Natural killer cell (primary cell): ENCODE results near the gene COX6B2. TPM values are rescaled to one million over a fixed set of nuclear protein-coding genes. Genes with fewer than 3 reads are reported as not detected.

Experiments
- ATAC-seq, 3 donors: fragments of 150-1000 bp in 2 of 3; fragments of 200-7000 bp in 1 of 3; cut with Tn5 transposase; 1 replicate in 1 of 3; 2 replicates in 2 of 3; pipeline ENCODE4 v1.10.0; 2021; ENCODE audit warnings: mild to moderate bottlenecking in 2 of 3, moderate library complexity in 2 of 3
- DNase-seq, 2 donors: peaks; one replicate each; pipeline versions ENCODE4 v3.0.0 to v3.0.0-alpha.2; 2013 to 2021; ENCODE audit warnings: mixed read lengths in 1 of 2
- H3K27ac ChIP-seq: one replicate; pipeline ENCODE4 v1.5.1; 2013; ENCODE audit warnings: mild to moderate bottlenecking, low read length
- H3K27me3 ChIP-seq: one replicate; pipeline ENCODE4 v1.6.1; 2013; ENCODE audit warnings: low read length; ENCODE audit not compliant: control insufficient read depth, insufficient read depth
- H3K36me3 ChIP-seq: one replicate; pipeline ENCODE4 v1.6.1; 2013; ENCODE audit warnings: low read length; ENCODE audit not compliant: control insufficient read depth, insufficient read depth
- H3K4me1 ChIP-seq: one replicate; pipeline ENCODE4 v1.6.1; 2013; ENCODE audit warnings: low read length; ENCODE audit not compliant: control insufficient read depth, insufficient read depth
- H3K4me3 ChIP-seq: one replicate; pipeline ENCODE4 v1.5.1; 2013; ENCODE audit warnings: low read length
- H3K9me3 ChIP-seq: one replicate; pipeline ENCODE4 v1.6.1; 2013; ENCODE audit warnings: low read length; ENCODE audit not compliant: control insufficient read depth, insufficient read depth
- H3K27ac Mint-ChIP-seq, 2 donors: one replicate each; pipeline ENCODE4 v1.8.0; 2022; ENCODE audit warnings: mild to moderate bottlenecking in 2 of 2, mixed read lengths in 2 of 2, moderate library complexity in 1 of 2
- H3K27me3 Mint-ChIP-seq, 2 donors: one replicate each; pipeline ENCODE4 v1.8.0; 2022; ENCODE audit warnings: low read depth in 2 of 2, mixed read lengths in 2 of 2
- H3K36me3 Mint-ChIP-seq: one replicate; pipeline ENCODE4 v1.8.0; 2022; ENCODE audit warnings: mixed read lengths
- H3K4me1 Mint-ChIP-seq, 2 donors: one replicate each; pipeline ENCODE4 v1.8.0; 2022; ENCODE audit warnings: mixed read lengths in 2 of 2
- H3K4me3 Mint-ChIP-seq: one replicate; pipeline ENCODE4 v1.8.0; 2022; ENCODE audit warnings: mild to moderate bottlenecking, moderate library complexity, mixed read lengths
- H3K9me3 Mint-ChIP-seq, 2 donors: one replicate each; pipeline ENCODE4 v1.8.0; 2022; ENCODE audit warnings: mixed read lengths in 2 of 2
- WGBS: methylation state at CpG from one replicate; pipeline ENCODE4 v1.1.7; 2013; ENCODE audit warnings: missing lambda C conversion rate; ENCODE audit not compliant: insufficient coverage; 5-methylcytosine and 5-hydroxymethylcytosine counted together
- intact Hi-C: fragments of 100-400 bp; cut with micrococcal nuclease; formaldehyde crosslinking; loops from one replicate; pipeline ENCODE4 v1.14.2; 2022
- total RNA-seq, 4 donors: library from RNA; stranded (reverse); fragments of 120-200 nt in 1 of 4; gene quantifications; one replicate each; pipeline versions ENCODE4 v1.2.3 to v1.2.4, GENCODE V29; 2013 to 2022
- TF ChIP-seq, protein P1 (sequence below): fragments of 200-600 bp; IDR thresholded peaks from one replicate; pipeline ENCODE4 v1.8.0; 2022; ENCODE audit warnings: antibody characterized with exemption

The COX6B2 gene
- total RNA-seq, 3 donors from 2014 or later (not counting 1 experiment from before 2014, with no cell fraction given), result 0.26 to 6.5 TPM; not detected in 1

DNA sequence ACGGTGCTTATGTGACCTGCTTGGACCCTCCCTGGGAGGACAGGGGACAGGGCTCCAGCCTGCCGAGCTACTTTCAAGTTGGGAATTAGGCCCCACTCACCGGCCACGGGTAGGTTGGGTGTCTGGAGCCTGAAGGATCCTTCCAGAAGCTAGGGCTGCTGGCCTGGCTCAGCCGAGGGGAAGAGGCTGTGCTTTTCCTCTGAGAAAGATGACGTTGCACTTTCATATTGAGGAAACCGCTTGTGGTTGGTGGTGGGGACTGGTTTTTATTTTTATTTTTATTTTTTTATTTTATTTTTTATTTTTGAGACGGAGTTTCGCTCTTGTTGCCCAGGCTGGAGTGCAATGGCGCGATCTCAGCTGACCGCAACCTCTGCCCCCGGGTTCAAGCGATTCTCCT lies 29.3 kb downstream of the COX6B2 start, which contains the start of gene TMEM150B:
Gene TMEM150B, minus strand, starts transcription at position 170 of the 400 bp plus-strand sequence. CDS start 4,305 bp downstream, outside the sequence.
- H3K4me1 ChIP-seq, result no peaks in the 10 kb centered on the region
- H3K36me3 ChIP-seq, result no peaks in the 10 kb centered on the region
- H3K4me3 ChIP-seq, result no peak within 1 kb of the TSS
- H3K27ac Mint-ChIP-seq, result no peak within 1 kb of the TSS
- H3K27ac ChIP-seq, result no peak within 1 kb of the TSS
- H3K27me3 Mint-ChIP-seq, result peaks cover 8 to 31% of the 10 kb centered on the region in 2 donors
- intact Hi-C loops, result no loop called here
- no peaks in the 10 kb centered on the region for H3K27me3 ChIP-seq
- H3K9me3 ChIP-seq, result no peaks in the 10 kb centered on the region
- H3K9me3 Mint-ChIP-seq, result no peaks in the 10 kb centered on the region
- H3K4me3 Mint-ChIP-seq, result no peak within 1 kb of the TSS
- TF ChIP-seq, protein P1, sequence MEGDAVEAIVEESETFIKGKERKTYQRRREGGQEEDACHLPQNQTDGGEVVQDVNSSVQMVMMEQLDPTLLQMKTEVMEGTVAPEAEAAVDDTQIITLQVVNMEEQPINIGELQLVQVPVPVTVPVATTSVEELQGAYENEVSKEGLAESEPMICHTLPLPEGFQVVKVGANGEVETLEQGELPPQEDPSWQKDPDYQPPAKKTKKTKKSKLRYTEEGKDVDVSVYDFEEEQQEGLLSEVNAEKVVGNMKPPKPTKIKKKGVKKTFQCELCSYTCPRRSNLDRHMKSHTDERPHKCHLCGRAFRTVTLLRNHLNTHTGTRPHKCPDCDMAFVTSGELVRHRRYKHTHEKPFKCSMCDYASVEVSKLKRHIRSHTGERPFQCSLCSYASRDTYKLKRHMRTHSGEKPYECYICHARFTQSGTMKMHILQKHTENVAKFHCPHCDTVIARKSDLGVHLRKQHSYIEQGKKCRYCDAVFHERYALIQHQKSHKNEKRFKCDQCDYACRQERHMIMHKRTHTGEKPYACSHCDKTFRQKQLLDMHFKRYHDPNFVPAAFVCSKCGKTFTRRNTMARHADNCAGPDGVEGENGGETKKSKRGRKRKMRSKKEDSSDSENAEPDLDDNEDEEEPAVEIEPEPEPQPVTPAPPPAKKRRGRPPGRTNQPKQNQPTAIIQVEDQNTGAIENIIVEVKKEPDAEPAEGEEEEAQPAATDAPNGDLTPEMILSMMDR, result no peak
- no peaks in the 10 kb centered on the region for H3K36me3 Mint-ChIP-seq
- 37% methylated on average over 13 of the region's 14 CpGs for WGBS
- H3K4me1 Mint-ChIP-seq, result no peaks in the 10 kb centered on the region
- DNase-seq (no peak), ATAC-seq (no peak)

DNA sequence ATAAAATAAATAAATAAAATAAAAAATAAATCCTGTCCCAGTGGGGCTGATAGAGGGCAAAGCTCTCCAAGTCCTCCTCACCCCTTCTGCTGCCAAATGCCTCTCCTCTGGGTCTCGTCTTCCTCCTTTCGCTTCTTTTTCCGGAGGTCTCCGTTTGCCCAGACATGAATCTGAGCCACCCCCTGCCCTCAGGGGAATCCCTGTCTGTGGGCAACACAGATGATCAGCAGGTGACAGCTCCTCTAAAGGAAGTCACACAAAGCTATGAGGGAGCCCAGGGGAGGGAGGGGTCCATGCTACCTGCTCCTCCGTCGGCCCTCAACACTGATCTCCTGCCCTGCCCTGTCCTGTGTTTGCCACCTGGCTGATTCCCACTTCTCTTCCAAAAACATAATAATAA lies 29.9 kb downstream of the COX6B2 start:
- 79% methylated on average over 6 of the region's 6 CpGs for whole genome bisulfite sequencing
- Mint-ChIP-seq H3K27ac (no peak overlapping the region), H3K9me3 (no peaks in the 10 kb centered on the region), H3K36me3 (no peaks in the 10 kb centered on the region), H3K27me3 (peaks cover 8 to 31% of the 10 kb centered on the region in 2 donors), H3K4me3 (no peak overlapping the region), H3K4me1 (no peaks in the 10 kb centered on the region)
- Histone ChIP-seq H3K4me1 (no peaks in the 10 kb centered on the region), H3K27me3 (no peaks in the 10 kb centered on the region), H3K36me3 (no peaks in the 10 kb centered on the region), H3K4me3 (no peak overlapping the region), H3K27ac (no peak overlapping the region), H3K9me3 (no peaks in the 10 kb centered on the region)
- no peak for DNase-seq
- intact Hi-C loops, result no loop called here
- TF ChIP-seq, protein P1, result no peak
- ATAC-seq, result no peak

DNA sequence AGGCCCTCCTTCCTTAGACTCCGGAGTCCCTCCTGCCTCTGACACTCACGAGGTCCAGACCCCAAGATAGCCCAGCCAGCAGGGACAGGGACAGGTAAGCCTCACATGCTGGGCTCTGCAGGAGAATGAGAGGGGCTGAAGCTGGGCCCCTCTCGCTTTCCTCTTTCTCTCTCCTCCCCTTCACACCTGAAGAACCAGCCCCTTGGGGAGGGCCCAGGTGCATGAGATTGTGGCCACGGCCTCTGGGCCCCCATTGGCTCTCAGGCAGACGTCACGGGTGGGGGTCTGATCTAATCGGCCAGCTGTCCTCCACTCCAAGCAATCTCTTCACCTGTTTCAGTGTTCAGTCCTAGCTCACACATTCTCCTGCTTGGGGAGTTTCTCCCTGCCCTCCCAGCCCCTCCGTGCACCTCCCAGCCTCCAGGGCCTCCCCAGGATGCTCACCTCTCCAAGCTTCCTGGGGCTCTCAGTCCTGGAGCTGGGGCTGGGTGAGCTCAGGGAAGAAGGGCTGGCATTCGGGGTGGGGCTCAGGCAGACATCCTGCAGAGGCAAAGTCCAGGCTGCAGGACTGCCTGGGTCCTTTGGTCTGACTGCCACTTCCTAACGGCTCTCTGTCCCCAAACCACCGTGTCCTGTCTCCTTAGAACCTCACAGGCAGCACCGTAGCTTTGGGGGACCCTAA lies 32.2 kb downstream of the COX6B2 start:
- no peak overlapping the region for H3K27ac Mint-ChIP-seq

More for the DNA sequence above, 32.2 kb downstream of the COX6B2 start:
- Histone ChIP-seq H3K9me3 (no peaks in the 10 kb centered on the region), H3K27me3 (no peaks in the 10 kb centered on the region), H3K36me3 (no peaks in the 10 kb centered on the region), H3K4me1 (no peaks in the 10 kb centered on the region), H3K4me3 (no peak overlapping the region), H3K27ac (no peak overlapping the region)
- no peaks in the 10 kb centered on the region for H3K36me3 Mint-ChIP-seq
- 51% methylated on average over 12 of the region's 12 CpGs for WGBS
- H3K9me3 Mint-ChIP-seq, result no peaks in the 10 kb centered on the region
- ATAC-seq, result no peak
- peaks cover 8 to 26% of the 10 kb centered on the region in 2 donors for H3K27me3 Mint-ChIP-seq
- intact Hi-C loops, result no loop called here
- TF ChIP-seq, protein P1, result no peak
- H3K4me3 Mint-ChIP-seq, result no peak overlapping the region
- no peak for DNase-seq
- H3K4me1 Mint-ChIP-seq, result no peaks in the 10 kb centered on the region
